Peyer's patch (tissue), 4 donors: ENCODE data around the gene ANKRD28.

Experiments
- CTCF ChIP-seq, 6 experiments: fragments of 450-650 bp in 4 of 6; fragments of 200-600 bp in 2 of 6; sonication (generic) in 1 of 6; IDR thresholded peaks; one replicate each; pipeline ENCODE4 v1.5.1; 2017 to 2019; ENCODE audit warnings: antibody characterized with exemption in 6 of 6, mild to moderate bottlenecking in 3 of 6, moderate library complexity in 1 of 6
- POLR2A ChIP-seq, 2 donors: fragments of 450-650 bp; IDR thresholded peaks; one replicate each; pipeline ENCODE4 v1.5.1; 2017; ENCODE audit warnings: antibody characterized with exemption in 2 of 2, mild to moderate bottlenecking in 2 of 2, moderate library complexity in 2 of 2

- TF ChIP-seq POLR2A (IDR thresholded peaks at IDR 0.05) (no peak), CTCF (IDR thresholded peaks at IDR 0.05) (no peak)
Measured at GRCh38 chr3:15667484-15667883, 130.3 kb downstream of the ANKRD28 start.
